HepG2 (cell line): Measurements from ENCODE around the gene RPL36AL. TPM values are rescaled to one million over a fixed set of nuclear protein-coding genes. Genes with fewer than 3 reads are reported as not detected.

Source experiments
- CBFB ChIP-seq: sonication (generic); formaldehyde crosslinking; IDR thresholded peaks from 2 replicates; pipeline ENCODE4 v1.4.0; 2020; ENCODE audit warnings: missing genetic modification reagents
- CSRNP2 ChIP-seq: sonication (generic); formaldehyde crosslinking; conservative IDR thresholded peaks from 2 replicates; pipeline ENCODE4 v1.8.0; 2022; ENCODE audit warnings: low read depth, missing genetic modification reagents
- ETV6 ChIP-seq: sonication (generic); formaldehyde crosslinking; conservative IDR thresholded peaks from 2 replicates; pipeline ENCODE4 v1.4.0; 2020; ENCODE audit warnings: missing genetic modification reagents
- GZF1 ChIP-seq: sonication (generic); formaldehyde crosslinking; IDR thresholded peaks from 2 replicates; pipeline ENCODE4 v1.5.1; 2020; ENCODE audit warnings: mild to moderate bottlenecking, missing genetic modification reagents
- PATZ1 ChIP-seq: sonication (generic); formaldehyde crosslinking; IDR thresholded peaks from 2 replicates; pipeline ENCODE4 v1.4.0; 2020; ENCODE audit warnings: missing genetic modification reagents
- SIX4 ChIP-seq: sonication (generic); formaldehyde crosslinking; IDR thresholded peaks from 2 replicates; pipeline ENCODE4 v1.4.0; 2020; ENCODE audit warnings: missing genetic modification reagents
- ZC3H4 ChIP-seq: sonication (generic); formaldehyde crosslinking; IDR thresholded peaks from 2 replicates; pipeline ENCODE4 v1.4.0; 2020; ENCODE audit warnings: missing genetic modification reagents, borderline replicate concordance
- ZFX ChIP-seq: sonication (generic); formaldehyde crosslinking; IDR thresholded peaks from 2 replicates; pipeline ENCODE4 v1.4.0; 2020; ENCODE audit warnings: mild to moderate bottlenecking, low read depth, missing genetic modification reagents, moderate library complexity
- ZNF687 ChIP-seq: sonication (generic); formaldehyde crosslinking; IDR thresholded peaks from 2 replicates; pipeline ENCODE4 v1.5.1; 2020; ENCODE audit warnings: mild to moderate bottlenecking, missing genetic modification reagents, moderate library complexity
- ZNF691 ChIP-seq: sonication (generic); formaldehyde crosslinking; IDR thresholded peaks from 2 replicates; pipeline ENCODE4 v1.4.0; 2020; ENCODE audit warnings: missing genetic modification reagents, low read depth, mild to moderate bottlenecking, borderline replicate concordance
- ZNF790 ChIP-seq: sonication (generic); formaldehyde crosslinking; IDR thresholded peaks from 2 replicates; pipeline ENCODE4 v1.8.0; 2022; ENCODE audit warnings: missing genetic modification reagents, mild to moderate bottlenecking, borderline replicate concordance
- polyA plus RNA-seq, 8 experiments: library from polyadenylated mRNA; depleted of rRNA in 3 of 8; stranded (reverse) in 7 of 8; unstranded in 1 of 8; fragments of >200 nt; fragmentation: Illumina TruSeq in 4 of 8; extraction: Trizol in 4 of 8; gene quantifications; 2 replicates each; pipeline versions ENCODE4 v1.2.1 to v1.2.3, GENCODE V29; 2011 to 2016; ENCODE audit warnings: low read depth in 4 of 8, missing spikeins in 1 of 8, mixed read lengths in 1 of 8; ENCODE audit not compliant: insufficient read depth in 1 of 8
- total RNA-seq, 5 experiments: library from RNA; depleted of rRNA; stranded (reverse); fragments of >200 nt; fragmentation: Illumina TruSeq; extraction: Trizol; gene quantifications; 2 replicates each; pipeline ENCODE4 v1.2.3, GENCODE V29; 2016; ENCODE audit warnings: low read depth in 1 of 5
- TF ChIP-seq, protein P1 (sequence below): sonication (generic); formaldehyde crosslinking; IDR thresholded peaks from 2 replicates; pipeline ENCODE4 v1.8.0; 2022; ENCODE audit warnings: mild to moderate bottlenecking, missing genetic modification reagents; ENCODE audit not compliant: insufficient replicate concordance

RPL36AL gene
- total and polyA plus RNA-seq, 2 of the 13 experiments (the other 11 are each of a cell fraction or from before 2014, with no cell fraction given) = 90.0 to 294 TPM

- TF ChIP-seq PATZ1 (CRISPR knock-in tag) = peak; percentile 99
- peak; percentile 77; the same call in 1 of the 2 replicates for TF ChIP-seq GZF1 (CRISPR knock-in tag)
- TF ChIP-seq SIX4 (CRISPR knock-in tag) = 0 out of 2 replicates have a peak, but pooled peaks have one; percentile 18
- TF ChIP-seq ETV6 (CRISPR knock-in tag) = no peak
- TF ChIP-seq, protein P1, sequence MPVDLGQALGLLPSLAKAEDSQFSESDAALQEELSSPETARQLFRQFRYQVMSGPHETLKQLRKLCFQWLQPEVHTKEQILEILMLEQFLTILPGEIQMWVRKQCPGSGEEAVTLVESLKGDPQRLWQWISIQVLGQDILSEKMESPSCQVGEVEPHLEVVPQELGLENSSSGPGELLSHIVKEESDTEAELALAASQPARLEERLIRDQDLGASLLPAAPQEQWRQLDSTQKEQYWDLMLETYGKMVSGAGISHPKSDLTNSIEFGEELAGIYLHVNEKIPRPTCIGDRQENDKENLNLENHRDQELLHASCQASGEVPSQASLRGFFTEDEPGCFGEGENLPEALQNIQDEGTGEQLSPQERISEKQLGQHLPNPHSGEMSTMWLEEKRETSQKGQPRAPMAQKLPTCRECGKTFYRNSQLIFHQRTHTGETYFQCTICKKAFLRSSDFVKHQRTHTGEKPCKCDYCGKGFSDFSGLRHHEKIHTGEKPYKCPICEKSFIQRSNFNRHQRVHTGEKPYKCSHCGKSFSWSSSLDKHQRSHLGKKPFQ = peak; percentile 34
- peak; percentile 90; the same call in 1 of the 2 replicates for TF ChIP-seq CSRNP2
- peak; percentile 91 for TF ChIP-seq ZFX (CRISPR knock-in tag)
- TF ChIP-seq ZNF691 (CRISPR knock-in tag) = peak; percentile 37; the same call in 1 of the 2 replicates
- TF ChIP-seq ZC3H4 = peak; percentile 22; the same call in 1 of the 2 replicates
- TF ChIP-seq ZNF687 (CRISPR knock-in tag) = peak; percentile 87; the same call in 1 of the 2 replicates
- TF ChIP-seq ZNF790 (CRISPR knock-in tag) = peak; percentile 88; the same call in 1 of the 2 replicates
- TF ChIP-seq CBFB (CRISPR knock-in tag) = 0 out of 2 replicates have a peak, but pooled peaks have one; percentile 61
Observed at GRCh38 chr14:49633640-49634546, 13.5 kb upstream of the RPL36AL start (continued).
